HCT116 (cell line): ENCODE measurements around the gene N4BP2. TPM values are rescaled to one million over a fixed set of nuclear protein-coding genes. Genes with fewer than 3 reads are reported as not detected.

ENCODE experiments used
- ATAC-seq: fragments of 200-7000 bp; cut with Tn5 transposase; 2 replicates; pipeline ENCODE4 v1.9.1; 2020; ENCODE audit warnings: mild to moderate bottlenecking, moderate library complexity
- BruUV-seq: library from RNA; stranded (reverse); fragments of 400-500 nt; replicated peaks from 2 replicates; lab custom pipeline; 2021; lab: Mats Ljungman, UMichigan
- CTCF ChIA-PET: fragments of 300-600 bp; sonication (Branson Sonifier 250); formaldehyde crosslinking; loops from one replicate; lab custom pipeline; 2021; ENCODE audit warnings: antibody characterized with exemption; lab: Charles Lee
- POLR2A ChIA-PET: fragments of 300-600, 350-600 bp; sonication (Branson Sonifier 250); formaldehyde crosslinking; loops from one replicate; lab custom pipeline; 2021; ENCODE audit warnings: antibody characterized with exemption; lab: Charles Lee
- RAD21 ChIA-PET, 2 experiments: fragments of 300-600 bp; sonication (Branson Sonifier 250); formaldehyde crosslinking; loops; one replicate each; lab custom pipeline; 2023; ENCODE audit warnings: low total read pairs in 2 of 2; ENCODE audit not compliant: uncharacterized antibody in 2 of 2, unreplicated experiment in 2 of 2, low non-redundant PET in 1 of 2; lab: Charles Lee
- DNase-seq: peaks from one replicate; pipeline ENCODE4 v3.0.0-alpha.2; 2010; ENCODE audit warnings: low read depth, low spot score
- H2AFZ ChIP-seq: fragments of 200-600 bp; shearing (Covaris generic), sonication (generic); 2 replicates; pipeline ENCODE4 v1.6.1; 2017; ENCODE audit warnings: low read depth, mixed run types, mixed read lengths, antibody characterized with exemption, low read length; ENCODE audit not compliant: poor library complexity, severe bottlenecking
- H3K27ac ChIP-seq: 2 replicates; pipeline ENCODE4 v1.5.1; 2012; ENCODE audit warnings: low read depth, low read length
- H3K27me3 ChIP-seq: fragments of 200-600 bp; sonication (generic); 2 replicates; pipeline ENCODE4 v1.6.1; 2016; ENCODE audit warnings: mixed run types, low read length, mixed read lengths; ENCODE audit not compliant: insufficient read depth
- H3K36me3 ChIP-seq, 2 experiments: fragments of 200-500 bp in 1 of 2; fragments of 200-600 bp in 1 of 2; sonication (Bioruptor generic) in 1 of 2; sonication (generic) in 1 of 2; 2 replicates each; pipeline versions ENCODE4 v1.5.1 to v1.6.1; 2014 to 2016; ENCODE audit warnings: low read length in 2 of 2, inconsistent platforms in 1 of 2, mixed read lengths in 1 of 2, mixed run types in 1 of 2; ENCODE audit not compliant: insufficient read depth in 2 of 2, control insufficient read depth in 1 of 2
- H3K4me1 ChIP-seq, 2 experiments: fragments of 200-600 bp in 1 of 2; sonication (generic) in 1 of 2; 2 replicates each; pipeline versions ENCODE4 v1.5.1 to v1.6.1; 2012 to 2017; ENCODE audit warnings: low read length in 2 of 2, inconsistent platforms in 1 of 2, mild to moderate bottlenecking in 1 of 2, mixed read lengths in 1 of 2, mixed run types in 1 of 2, moderate library complexity in 1 of 2; ENCODE audit not compliant: insufficient read depth in 2 of 2, control insufficient read depth in 1 of 2
- H3K4me2 ChIP-seq: fragments of 200-600 bp; sonication (generic); 2 replicates; pipeline ENCODE4 v1.6.1; 2017; ENCODE audit warnings: mixed run types, low read length, mixed read lengths
- H3K4me3 ChIP-seq, 2 experiments: fragments of 200-600 bp in 1 of 2; sonication (generic) in 1 of 2; replicated peaks in 1 of 2; 2 replicates each; pipeline ENCODE4 v1.5.1; 2011 to 2016; ENCODE audit warnings: low read length in 2 of 2, control low read depth in 1 of 2, low read depth in 1 of 2, mild to moderate bottlenecking in 1 of 2, mixed read lengths in 1 of 2, mixed run types in 1 of 2
- H3K79me2 ChIP-seq: fragments of 200-600 bp; sonication (generic); 2 replicates; pipeline ENCODE4 v1.6.1; 2017; ENCODE audit warnings: mild to moderate bottlenecking, mixed run types, low read length, moderate library complexity, mixed read lengths; ENCODE audit not compliant: insufficient read depth
- H3K9ac ChIP-seq: fragments of 200-600 bp; sonication (generic); 2 replicates; pipeline ENCODE4 v1.6.1; 2016; ENCODE audit warnings: low read length, mixed read lengths
- H3K9me2 ChIP-seq: fragments of 200-600 bp; sonication (generic), shearing (Covaris generic); 2 replicates; pipeline ENCODE4 v1.6.1; 2017; ENCODE audit warnings: mixed run types, mild to moderate bottlenecking, moderate library complexity; ENCODE audit not compliant: insufficient read depth
- H3K9me3 ChIP-seq, 2 experiments: fragments of 200-500 bp in 1 of 2; fragments of 200-600 bp in 1 of 2; sonication (Bioruptor generic) in 1 of 2; sonication (generic) in 1 of 2; 2 replicates each; pipeline ENCODE4 v1.6.1; 2014 to 2017; ENCODE audit warnings: low read length in 2 of 2, mixed read lengths in 2 of 2, inconsistent platforms in 1 of 2, low read depth in 1 of 2, mild to moderate bottlenecking in 1 of 2, mixed run types in 1 of 2, moderate library complexity in 1 of 2; ENCODE audit not compliant: control insufficient read depth in 1 of 2, insufficient read depth in 1 of 2
- H4K20me1 ChIP-seq: fragments of 200-600 bp; sonication (generic), shearing (Covaris generic); 2 replicates; pipeline ENCODE4 v1.6.1; 2017; ENCODE audit warnings: mixed run types, mild to moderate bottlenecking, moderate library complexity; ENCODE audit not compliant: insufficient read depth
- CBX3 ChIP-seq: IDR thresholded peaks from 2 replicates; pipeline ENCODE4 v1.6.1; 2012; ENCODE audit warnings: low read depth
- EGR1 ChIP-seq: IDR thresholded peaks from 2 replicates; pipeline ENCODE4 v1.6.1; 2012; ENCODE audit warnings: low read depth
- ELF1 ChIP-seq: IDR thresholded peaks from 2 replicates; pipeline ENCODE4 v1.6.1; 2012; ENCODE audit warnings: low read depth, borderline replicate concordance
- EZH2 ChIP-seq: fragments of 200-600 bp; sonication (generic); IDR thresholded peaks from 2 replicates; pipeline ENCODE4 v1.6.1; 2017; ENCODE audit warnings: antibody characterized with exemption, mixed run types
- FOSL1 ChIP-seq: IDR thresholded peaks from 2 replicates; pipeline ENCODE4 v1.6.1; 2012; ENCODE audit warnings: low read depth
- JUND ChIP-seq: IDR thresholded peaks from 2 replicates; pipeline ENCODE4 v1.6.1; 2012
- SP1 ChIP-seq: IDR thresholded peaks from 2 replicates; pipeline ENCODE4 v1.6.1; 2012; ENCODE audit warnings: low read depth
- SRF ChIP-seq: IDR thresholded peaks from 2 replicates; pipeline ENCODE4 v1.6.1; 2012; ENCODE audit warnings: low read depth
- YY1 ChIP-seq: IDR thresholded peaks from 2 replicates; pipeline ENCODE4 v1.6.1; 2011; ENCODE audit warnings: low read length, low read depth, moderate library complexity, mild to moderate bottlenecking; ENCODE audit not compliant: insufficient replicate concordance; ENCODE audit errors: extremely low read depth
- intact Hi-C: fragments of 100-400 bp; cut with micrococcal nuclease; formaldehyde crosslinking; loops from 2 replicates; pipeline ENCODE4 v1.10.0; 2022
- total RNA-seq: library from RNA; stranded (reverse); gene quantifications from one replicate; pipeline ENCODE4 v1.2.1, GENCODE V29; 2021; ENCODE audit not compliant: unreplicated experiment
- TF ChIP-seq, protein P1 (sequence below), 3 experiments: fragments of 200-600 bp in 1 of 3; sonication (generic) in 1 of 3; IDR thresholded peaks in 2 of 3; conservative IDR thresholded peaks in 1 of 3; 2 replicates each; pipeline ENCODE4 v1.5.1; 2012 to 2017; ENCODE audit warnings: low read depth in 2 of 3, low read length in 2 of 3, antibody characterized with exemption in 1 of 3, borderline replicate concordance in 1 of 3, control low read depth in 1 of 3, mild to moderate bottlenecking in 1 of 3, mixed read lengths in 1 of 3, mixed run types in 1 of 3, moderate library complexity in 1 of 3; ENCODE audit not compliant: insufficient read depth in 1 of 3

Gene N4BP2
- total RNA-seq, 1 experiment from 2014 or later, result 7.0 TPM

DNA sequence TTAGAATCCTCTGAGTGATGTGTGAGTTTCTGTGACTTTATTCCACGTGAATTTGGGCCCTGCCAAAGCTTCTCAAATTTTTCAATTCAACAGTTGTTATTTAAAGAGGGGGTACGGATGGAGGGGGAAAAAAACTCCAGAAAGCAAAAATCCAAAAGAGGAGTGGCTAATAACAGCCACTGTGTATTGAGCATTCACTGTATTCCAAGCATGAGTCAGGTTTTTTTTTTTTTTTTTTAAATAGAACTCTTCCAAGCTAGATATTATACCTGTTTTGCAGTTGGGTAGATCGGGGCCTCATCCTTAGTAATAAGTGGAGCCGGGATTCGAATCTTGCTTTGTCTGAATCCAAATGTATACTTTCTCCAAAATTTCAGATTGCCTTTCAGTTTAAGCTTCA, 133.8 kb downstream of the N4BP2 start:
- ATAC-seq, result no peak
- Histone ChIP-seq H3K79me2 (no peaks in the 10 kb centered on the region), H3K4me3 (no peak overlapping the region), H3K27me3 (no peaks in the 10 kb centered on the region), H3K4me2 (no peak overlapping the region), H3K9me3 (no peaks in the 10 kb centered on the region), H3K27ac (no peak overlapping the region), H4K20me1 (no peaks in the 10 kb centered on the region), H3K9ac (no peak overlapping the region)
- RAD21 ChIA-PET, result no interaction called here
- intact Hi-C loops, result no loop called here
- no TSS peak for BruUV-seq
- DNase-seq, result no peak
- TF ChIP-seq SRF (no peak), FOSL1 (no peak), ELF1 (no peak), CBX3 (no peak), JUND (no peak), EZH2 (no peak), YY1 (no peak), SP1 (no peak), EGR1 (no peak)
- TF ChIP-seq, protein P1, sequence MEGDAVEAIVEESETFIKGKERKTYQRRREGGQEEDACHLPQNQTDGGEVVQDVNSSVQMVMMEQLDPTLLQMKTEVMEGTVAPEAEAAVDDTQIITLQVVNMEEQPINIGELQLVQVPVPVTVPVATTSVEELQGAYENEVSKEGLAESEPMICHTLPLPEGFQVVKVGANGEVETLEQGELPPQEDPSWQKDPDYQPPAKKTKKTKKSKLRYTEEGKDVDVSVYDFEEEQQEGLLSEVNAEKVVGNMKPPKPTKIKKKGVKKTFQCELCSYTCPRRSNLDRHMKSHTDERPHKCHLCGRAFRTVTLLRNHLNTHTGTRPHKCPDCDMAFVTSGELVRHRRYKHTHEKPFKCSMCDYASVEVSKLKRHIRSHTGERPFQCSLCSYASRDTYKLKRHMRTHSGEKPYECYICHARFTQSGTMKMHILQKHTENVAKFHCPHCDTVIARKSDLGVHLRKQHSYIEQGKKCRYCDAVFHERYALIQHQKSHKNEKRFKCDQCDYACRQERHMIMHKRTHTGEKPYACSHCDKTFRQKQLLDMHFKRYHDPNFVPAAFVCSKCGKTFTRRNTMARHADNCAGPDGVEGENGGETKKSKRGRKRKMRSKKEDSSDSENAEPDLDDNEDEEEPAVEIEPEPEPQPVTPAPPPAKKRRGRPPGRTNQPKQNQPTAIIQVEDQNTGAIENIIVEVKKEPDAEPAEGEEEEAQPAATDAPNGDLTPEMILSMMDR (IDR thresholded peaks at IDR 0.05 in 2 of 3, conservative IDR thresholded peaks at IDR 0.05 in 1 of 3; ENCODE audit: borderline replicate concordance in 1 of 3, insufficient read depth in 1 of 3, low read depth in 2 of 3, low read length in 2 of 3), result no peak
- TF ChIP-seq, all 23 proteins: peak for 0
- no peaks in the 10 kb centered on the region; the same call in 1 of the 2 replicates for H3K9me2 ChIP-seq
- peaks cover 0 to 9% of the 10 kb centered on the region in 2 experiments; a peak in 1 of 4 replicates for H3K4me1 ChIP-seq
- ChIA-PET CTCF (no interaction called here), POLR2A (no interaction called here)
- no peak overlapping the region for H2AFZ ChIP-seq
- H3K36me3 ChIP-seq, result no peaks in the 10 kb centered on the region
